ENCODE data around the gene SPATA18.

The SPATA18 gene

GRCh38 chr4:52051213-52051614 is at the start of gene SPATA18:
Gene SPATA18 (plus strand): TSS chr4:52051304. CDS start chr4:52051705, 401 bp downstream.
- DNase-seq (ENCODE audit: low spot score) = no peak

- DNase-seq (ENCODE audit: low spot score) = no peak
Observed at GRCh38 chr4:52001616-52002015, 49.5 kb upstream of the SPATA18 start.

- DNase-seq (ENCODE audit: low spot score) = no peak
Observed at GRCh38 chr4:52004414-52004813, 46.7 kb upstream of the SPATA18 start.

GRCh38 chr4:52005604-52006273 is 45.4 kb upstream of the SPATA18 start:
- no peak for DNase-seq (ENCODE audit: low spot score)

GRCh38 chr4:52006887-52007286 is 44.2 kb upstream of the SPATA18 start:
- no peak for DNase-seq (ENCODE audit: low spot score)

- DNase-seq (ENCODE audit: low spot score) = no peak
Observed at GRCh38 chr4:52010986-52011385, 40.1 kb upstream of the SPATA18 start.

- DNase-seq (ENCODE audit: low spot score) = no peak
Observed at GRCh38 chr4:52012651-52013050, 38.5 kb upstream of the SPATA18 start.

GRCh38 chr4:52014903-52015302 is 36.2 kb upstream of the SPATA18 start:
- no peak for DNase-seq (ENCODE audit: low spot score)

GRCh38 chr4:52015366-52015765 is 35.7 kb upstream of the SPATA18 start:
- peak; percentile 31 for DNase-seq (ENCODE audit: low spot score)

- DNase-seq (ENCODE audit: low spot score) = no peak
Observed at GRCh38 chr4:52016981-52017380, 34.1 kb upstream of the SPATA18 start.

GRCh38 chr4:52017814-52018213 is 33.3 kb upstream of the SPATA18 start:
- DNase-seq (ENCODE audit: low spot score) = no peak

- DNase-seq (ENCODE audit: low spot score) = no peak
Observed at GRCh38 chr4:52019936-52020657, 31.0 kb upstream of the SPATA18 start, which contains the start of gene LRRC66. Gene LRRC66 (minus strand): TSS chr4:52020363. CDS start chr4:52017613, 2,750 bp downstream.

GRCh38 chr4:52028970-52029369 is 22.1 kb upstream of the SPATA18 start:
- no peak for DNase-seq (ENCODE audit: low spot score)

- DNase-seq (ENCODE audit: low spot score) = no peak
Observed at GRCh38 chr4:52032005-52032404, 19.1 kb upstream of the SPATA18 start.

- DNase-seq (ENCODE audit: low spot score) = no peak
Observed at GRCh38 chr4:52035190-52035589, 15.9 kb upstream of the SPATA18 start.

GRCh38 chr4:52036886-52037530 is 14.1 kb upstream of the SPATA18 start:
- DNase-seq (ENCODE audit: low spot score) = peak; percentile 24

GRCh38 chr4:52037689-52038102 is 13.4 kb upstream of the SPATA18 start:
- peak; percentile 49 for DNase-seq (ENCODE audit: low spot score)

- peak; percentile 54 for DNase-seq (ENCODE audit: low spot score)
Observed at GRCh38 chr4:52038103-52038912, 12.8 kb upstream of the SPATA18 start, which contains the start of gene SGCB. Gene SGCB (minus strand): TSS chr4:52038299. CDS start chr4:52038259, 40 bp downstream.

GRCh38 chr4:52045028-52045427 is 6.1 kb upstream of the SPATA18 start:
- DNase-seq (ENCODE audit: low spot score) = no peak

GRCh38 chr4:52049266-52049665 is 1.8 kb upstream of the SPATA18 start:
- DNase-seq (ENCODE audit: low spot score) = no peak

GRCh38 chr4:52051615-52052474 is 741 bp downstream of the SPATA18 start:
- DNase-seq (ENCODE audit: low spot score) = peak; percentile 28
